ENCODE data around the gene TCF3.
A peak's percentile ranks its signal among the peaks of the same experiment; 100 is the strongest.

The TCF3 gene

DNA sequence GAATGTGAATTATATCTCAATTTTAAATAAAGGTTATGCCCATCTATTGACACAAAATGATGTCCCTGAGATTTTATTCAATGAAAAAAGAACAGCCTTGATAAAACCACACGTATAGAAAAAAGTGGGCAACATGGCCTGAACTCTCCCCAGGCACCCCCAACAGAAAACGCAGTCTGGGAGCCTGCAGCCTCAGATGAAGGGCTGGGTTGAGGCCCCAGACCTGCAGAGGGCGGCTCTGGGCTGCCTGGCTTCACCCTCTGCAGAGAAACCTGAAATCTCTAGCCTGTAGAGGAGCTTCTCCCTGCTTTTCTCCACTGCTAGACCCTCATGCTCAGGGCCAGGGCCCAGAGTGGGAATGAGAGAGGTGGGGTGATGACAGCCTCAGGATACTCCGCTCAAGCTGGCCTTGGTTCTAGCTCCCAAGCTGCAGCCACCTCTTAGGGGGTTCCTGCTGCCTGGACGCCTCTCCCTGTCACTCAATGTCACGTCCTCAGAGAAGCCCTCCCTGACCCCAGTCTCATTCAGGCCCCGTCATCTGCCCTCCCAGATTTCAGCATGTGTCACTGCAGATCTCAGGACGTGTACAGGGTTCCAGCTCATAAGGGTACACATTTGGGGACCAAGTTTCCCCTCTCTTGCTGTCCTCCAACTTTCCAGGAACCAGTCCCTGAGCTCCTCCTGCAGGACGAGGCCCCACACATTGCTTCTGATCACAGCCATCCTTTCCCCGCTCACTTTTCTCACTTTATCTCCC is 61.6 kb downstream of the TCF3 start:
- DNase-seq (ENCODE audit: extremely low read depth in 1 of 2, low read depth in 1 of 2): no peak

DNA sequence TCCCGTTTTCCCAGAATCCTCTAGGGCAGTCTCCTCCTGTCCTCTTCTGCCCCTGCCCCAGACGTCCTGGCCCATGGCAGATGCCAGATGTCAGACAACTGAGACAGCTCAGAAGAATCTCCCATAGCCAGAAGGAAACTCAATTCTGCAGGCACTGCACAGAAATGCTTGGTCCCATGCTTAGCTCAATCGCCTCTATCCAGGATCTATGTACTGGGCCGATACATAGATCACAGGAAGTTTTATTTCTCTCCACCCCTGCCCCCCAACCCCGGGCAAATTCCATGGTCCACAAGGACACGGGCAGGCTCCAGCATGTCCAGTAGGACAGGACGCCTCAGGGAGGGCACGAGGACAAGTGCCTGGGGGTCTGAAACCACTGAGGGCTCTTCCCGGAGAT is 64.5 kb downstream of the TCF3 start:
- no peak for DNase-seq (ENCODE audit: extremely low read depth in 1 of 2, low read depth in 1 of 2)

- no peak for DNase-seq (ENCODE audit: extremely low read depth in 1 of 2, low read depth in 1 of 2)
Observed at GRCh38 chr19:1585243-1585580, 67.2 kb downstream of the TCF3 start.

DNA sequence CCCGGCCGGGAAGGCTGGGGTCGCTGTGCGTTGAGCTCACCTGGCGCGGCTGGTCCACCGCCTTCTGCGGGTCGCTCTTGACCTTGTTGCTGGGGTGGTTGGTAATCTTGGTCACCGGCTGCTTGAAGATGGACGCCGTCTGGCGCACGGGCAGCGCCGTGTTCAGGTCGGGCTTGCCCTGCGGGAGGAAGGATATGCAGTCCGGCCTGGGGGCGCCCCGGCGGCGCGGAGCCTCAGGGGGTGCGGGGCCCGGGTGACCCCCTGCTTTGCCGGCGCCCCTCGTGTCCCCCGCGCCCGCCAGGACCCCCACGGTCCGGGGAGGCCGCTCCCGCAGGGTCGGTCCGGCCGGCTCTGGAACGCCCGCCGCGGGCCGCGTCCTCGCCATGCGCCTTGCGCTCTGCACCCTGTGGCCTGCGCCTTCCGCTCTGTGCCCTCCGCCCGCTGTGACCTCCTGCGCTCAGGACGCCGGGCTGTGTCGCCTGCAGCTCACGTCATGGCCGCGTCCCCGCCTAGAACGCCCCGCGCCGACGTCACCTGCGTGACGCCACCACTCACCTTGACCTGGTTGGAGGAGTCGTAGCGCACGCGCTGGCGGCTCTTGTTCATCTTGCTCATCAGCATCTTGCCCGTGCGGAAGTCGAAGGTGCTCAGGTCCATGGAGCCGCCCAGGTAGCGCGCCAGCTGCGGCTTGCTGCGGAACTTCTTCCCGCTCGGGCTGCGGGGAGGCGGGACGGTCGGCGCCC is 67.7 kb downstream of the TCF3 start:
- DNase-seq (ENCODE audit: extremely low read depth in 1 of 2, low read depth in 1 of 2): no peak

GRCh38 chr19:1582201-1582600 is 70.2 kb downstream of the TCF3 start:
- no peak for DNase-seq (ENCODE audit: extremely low read depth in 1 of 2, low read depth in 1 of 2)

DNA sequence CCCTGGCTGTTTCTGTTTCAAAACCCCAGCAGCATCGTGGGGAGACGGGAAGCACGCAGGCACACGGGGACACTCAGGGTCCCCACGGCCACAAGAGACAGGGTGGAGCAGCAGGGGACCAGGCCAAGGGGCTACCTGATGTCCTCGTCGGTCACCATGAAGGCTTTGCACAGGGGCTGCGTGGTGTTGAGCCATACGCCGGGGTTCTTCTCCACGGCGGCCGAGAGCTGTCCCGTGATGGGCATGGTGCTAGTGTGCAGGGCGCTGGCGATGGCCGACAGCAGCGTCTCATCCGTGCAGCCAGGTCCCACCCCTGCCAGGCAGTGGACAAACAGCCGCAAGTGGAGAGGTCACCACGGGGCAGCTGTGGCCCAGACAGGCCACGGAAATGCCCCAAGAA is 71.5 kb downstream of the TCF3 start:
- DNase-seq (ENCODE audit: extremely low read depth in 1 of 2, low read depth in 1 of 2): no peak

DNA sequence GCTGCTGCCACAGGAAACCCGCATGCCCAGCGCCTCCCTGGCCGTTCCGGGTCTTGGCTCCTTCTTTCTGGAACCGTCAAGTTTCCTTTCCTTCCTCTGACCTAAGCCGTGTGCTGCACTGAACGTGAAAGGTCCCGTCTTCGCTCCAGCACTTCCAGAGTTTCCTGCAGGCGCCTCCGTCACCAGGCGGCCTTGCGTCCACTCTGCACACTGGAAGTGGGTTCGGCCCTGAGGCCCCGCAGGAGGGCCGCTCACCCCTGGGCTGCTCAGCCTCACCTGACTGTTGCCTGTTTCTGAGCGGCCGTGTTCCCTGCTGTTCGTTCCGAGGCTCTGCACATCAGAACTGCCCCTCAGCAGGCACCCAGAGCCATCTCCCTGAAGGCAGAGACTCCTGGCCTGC is 72.0 kb downstream of the TCF3 start:
- no peak for DNase-seq (ENCODE audit: extremely low read depth in 1 of 2, low read depth in 1 of 2)

DNA sequence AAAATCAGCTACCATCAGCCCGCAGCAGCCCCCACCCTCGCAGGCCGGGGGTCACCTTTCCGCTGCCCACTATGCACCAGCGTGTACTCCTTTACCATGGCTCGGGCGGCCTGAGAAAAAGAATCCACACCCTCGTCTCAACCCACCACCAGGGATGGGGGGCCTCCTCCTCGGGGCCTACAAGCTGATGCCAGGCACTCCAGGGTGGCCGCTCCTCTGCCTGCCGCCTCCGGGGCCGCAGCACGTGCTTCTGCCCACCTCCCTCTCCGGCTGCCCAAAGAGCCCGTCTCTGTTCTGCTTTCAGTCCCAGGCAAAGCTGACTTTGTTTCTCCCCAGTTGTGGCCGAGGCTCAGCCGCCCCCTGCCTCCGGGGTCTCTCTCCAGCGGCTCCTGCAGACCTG is 73.2 kb downstream of the TCF3 start:
- DNase-seq (ENCODE audit: extremely low read depth in 1 of 2, low read depth in 1 of 2): no peak

- no peak for DNase-seq (ENCODE audit: extremely low read depth in 1 of 2, low read depth in 1 of 2)
Observed at GRCh38 chr19:1577929-1578618, 74.3 kb downstream of the TCF3 start.

GRCh38 chr19:1577090-1577928 is 75.1 kb downstream of the TCF3 start:
- no peak for DNase-seq (ENCODE audit: extremely low read depth in 1 of 2, low read depth in 1 of 2)

DNA sequence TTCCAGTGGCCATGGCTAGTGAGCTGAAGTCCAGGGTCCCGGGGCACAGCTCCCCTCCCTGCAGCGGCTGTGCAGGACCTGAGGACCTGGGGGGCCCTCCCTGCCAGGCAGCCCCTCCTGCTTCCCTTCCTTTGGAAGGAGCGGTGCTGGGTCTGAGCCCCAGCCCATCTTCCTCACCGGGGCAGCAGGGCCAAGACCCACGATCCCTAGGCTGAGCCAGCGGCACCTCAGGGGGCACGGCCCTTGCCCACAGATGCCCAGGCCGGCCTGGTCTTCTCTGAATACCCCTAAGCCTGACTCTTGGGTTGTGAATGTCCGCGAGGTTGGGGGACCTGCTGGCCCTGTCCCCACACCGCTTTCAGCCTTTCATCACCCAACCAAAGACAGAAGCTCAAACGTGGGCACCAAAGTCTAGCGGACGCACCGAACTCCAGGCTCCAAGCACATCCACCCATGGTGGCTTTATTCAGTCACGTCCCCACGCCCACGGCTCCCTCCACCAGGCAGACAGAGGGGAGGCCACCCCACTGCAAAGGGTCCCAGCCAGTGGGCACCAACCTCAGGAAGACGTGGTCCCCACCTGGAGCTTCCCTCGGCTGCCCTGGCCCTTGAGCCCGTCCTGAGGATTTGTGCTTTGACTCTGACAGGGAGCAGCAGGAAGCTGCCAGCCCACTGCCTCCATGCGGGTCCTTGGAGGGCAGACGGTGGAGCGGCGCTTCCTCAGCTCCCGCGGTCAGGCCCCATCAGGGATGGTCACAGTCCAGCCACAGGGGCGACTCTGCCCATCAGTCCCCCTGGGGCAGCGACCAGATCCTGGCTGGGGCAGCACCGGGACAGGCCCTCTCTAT is 75.9 kb downstream of the TCF3 start:
- no peak for DNase-seq (ENCODE audit: extremely low read depth in 1 of 2, low read depth in 1 of 2)

DNA sequence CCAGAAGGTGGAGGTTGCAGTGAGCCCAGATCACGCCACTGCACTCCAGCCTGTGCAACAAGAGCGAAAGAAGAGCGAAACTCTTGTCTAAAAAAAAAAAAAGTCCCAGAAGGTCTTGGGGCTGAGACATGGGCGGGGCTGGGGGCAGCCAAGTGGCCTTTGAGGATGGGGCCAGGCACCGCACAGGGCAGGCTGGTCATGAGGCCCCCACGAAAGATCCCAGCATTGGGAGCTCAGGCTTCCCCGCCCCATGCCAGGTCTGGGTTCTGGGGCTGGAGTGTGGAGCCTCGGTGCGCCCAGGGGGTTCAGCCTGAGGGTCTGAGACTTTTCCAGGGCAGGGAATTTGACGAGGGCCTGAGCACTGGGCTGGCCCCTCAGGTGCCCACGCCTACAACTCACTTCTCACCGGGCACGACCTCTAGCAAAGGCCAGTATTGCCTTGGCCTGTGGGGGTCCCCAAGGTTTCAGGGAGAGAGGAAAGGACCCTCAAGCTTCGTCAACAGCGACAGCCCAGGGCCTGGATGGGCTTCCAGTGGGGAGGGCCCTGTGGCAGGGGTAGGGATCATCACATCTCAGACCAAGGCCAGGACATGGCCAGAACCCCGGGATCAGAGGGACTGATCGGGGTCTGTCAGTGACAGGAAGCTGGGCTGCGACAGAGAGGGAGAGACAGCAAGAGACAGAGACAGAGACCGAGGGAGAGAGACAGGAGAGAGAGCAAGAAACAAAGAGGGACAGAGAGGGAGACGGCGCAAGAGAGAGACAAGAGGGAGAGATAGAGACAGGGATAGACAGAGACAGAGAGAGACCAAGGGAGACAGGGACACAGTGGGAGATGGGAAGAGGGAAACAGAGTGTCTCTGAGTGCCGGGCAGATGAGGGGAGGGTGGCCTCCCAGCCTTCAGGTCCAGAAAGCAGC is 76.8 kb downstream of the TCF3 start:
- no peak for DNase-seq (ENCODE audit: extremely low read depth in 1 of 2, low read depth in 1 of 2)

GRCh38 chr19:1574354-1575136 is 77.9 kb downstream of the TCF3 start:
- DNase-seq (ENCODE audit: extremely low read depth in 1 of 2, low read depth in 1 of 2): no peak

DNA sequence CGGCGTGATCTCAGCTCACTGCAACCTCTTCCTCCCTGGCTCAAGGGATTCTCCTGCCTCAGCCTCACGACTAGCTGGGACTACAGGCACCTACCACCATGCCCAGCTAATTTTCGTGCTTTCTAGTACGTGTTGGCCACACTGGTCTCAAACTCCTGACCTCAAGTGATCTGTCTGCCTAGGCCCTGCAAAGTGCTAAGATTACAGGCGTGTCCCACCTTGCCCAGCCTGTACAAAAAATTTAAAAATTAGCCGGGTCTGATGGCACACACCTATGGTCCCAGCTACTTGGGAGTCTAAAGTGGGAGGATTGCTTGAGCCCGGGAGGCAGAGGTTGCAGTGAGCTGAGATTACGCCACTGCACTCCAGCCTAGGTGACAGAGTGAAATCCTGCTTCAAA is 79.6 kb downstream of the TCF3 start:
- no peak for DNase-seq (ENCODE audit: extremely low read depth in 1 of 2, low read depth in 1 of 2)

DNA sequence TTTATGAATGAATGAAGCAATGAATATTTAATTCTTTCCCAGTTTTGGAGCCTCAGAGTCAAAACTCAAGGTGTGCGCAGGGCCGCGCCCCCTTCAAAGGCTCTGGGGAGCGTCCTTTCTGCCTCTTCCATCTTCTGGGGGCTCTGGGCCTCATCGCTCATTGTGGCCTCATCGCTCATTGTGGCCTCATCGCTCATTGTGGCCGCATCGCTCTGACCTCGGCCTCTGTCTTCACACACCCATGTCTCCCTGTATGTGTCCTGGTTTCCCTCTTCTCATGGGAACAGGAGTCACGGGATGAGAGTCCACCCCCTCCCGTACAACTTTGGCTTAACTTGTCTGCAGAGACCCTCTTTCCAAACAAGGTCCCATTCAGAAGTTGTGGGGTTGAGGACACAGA is 81.1 kb downstream of the TCF3 start:
- DNase-seq (ENCODE audit: extremely low read depth in 1 of 2, low read depth in 1 of 2): no peak

GRCh38 chr19:1570836-1571235 is 81.6 kb downstream of the TCF3 start:
- no peak for DNase-seq (ENCODE audit: extremely low read depth in 1 of 2, low read depth in 1 of 2)

DNA sequence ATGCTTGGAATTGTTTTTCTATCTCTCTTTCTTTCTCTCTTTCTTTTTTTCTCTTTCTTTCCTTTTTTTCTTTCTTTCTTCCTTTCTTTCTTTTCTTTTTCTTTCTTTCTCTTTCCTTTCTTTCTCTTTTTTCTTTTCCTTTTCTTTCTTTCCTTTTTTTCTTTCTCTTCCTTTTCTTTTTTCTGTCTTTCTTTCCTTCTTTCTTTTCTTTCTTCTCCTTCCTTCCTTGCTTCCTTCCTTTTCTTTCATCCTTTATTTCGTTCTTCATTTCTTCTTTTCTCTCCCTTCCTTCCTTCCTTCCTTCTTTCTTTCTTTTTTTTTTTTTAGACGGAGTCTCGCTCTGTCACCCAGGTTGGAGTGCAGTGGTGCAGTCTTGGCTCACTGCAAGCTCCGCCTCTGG is 82.4 kb downstream of the TCF3 start:
- no peak for DNase-seq (ENCODE audit: extremely low read depth in 1 of 2, low read depth in 1 of 2)

DNA sequence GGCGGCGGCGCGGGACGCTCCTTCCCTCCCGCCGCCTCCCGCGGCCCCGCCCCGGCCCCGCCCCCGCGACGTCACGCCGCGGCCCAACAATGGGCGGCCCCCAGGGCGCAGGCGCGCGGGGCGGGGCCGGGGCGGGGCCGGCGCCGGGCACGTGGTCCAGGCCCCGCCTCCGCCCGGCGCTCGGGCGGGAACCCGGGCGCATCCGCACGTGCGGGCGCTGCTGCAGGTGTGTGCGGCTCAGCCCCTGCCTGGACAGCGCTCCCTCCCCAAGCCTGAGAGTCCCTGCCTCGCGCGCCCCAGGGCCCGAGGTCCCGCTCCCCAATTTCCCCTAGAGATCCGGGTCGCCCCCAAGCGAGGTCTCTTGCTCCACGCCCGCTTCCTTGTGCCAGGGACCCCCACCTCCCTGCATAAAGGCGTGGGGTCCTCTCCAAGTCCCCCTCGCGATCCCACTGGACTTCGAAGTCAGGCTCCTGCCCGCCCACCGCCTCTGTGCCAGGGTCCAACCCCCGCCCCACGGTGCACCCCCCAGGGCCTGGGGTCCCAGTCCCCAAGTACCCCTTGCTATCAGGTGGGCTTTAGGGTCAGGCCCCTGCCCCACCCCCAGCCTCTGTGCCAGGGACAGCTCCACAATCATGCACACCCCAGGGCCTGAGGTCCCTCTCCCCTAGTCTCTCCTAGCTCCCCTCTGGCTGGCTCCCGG is 83.9 kb downstream of the TCF3 start, which contains the start of gene MEX3D:
Gene MEX3D (minus strand): TSS at position 6 of the 700 bp plus-strand sequence. CDS start 267 bp downstream, outside the sequence.
- peak; percentile 36 to 80 for DNase-seq (ENCODE audit: extremely low read depth in 1 of 2, low read depth in 1 of 2)
